Left ventricle myocardium inferior (tissue), 1 donor: Measurements from ENCODE around the gene CCDC89. TPM values are rescaled to one million over a fixed set of nuclear protein-coding genes. Genes with fewer than 3 reads are reported as not detected.
A peak's percentile ranks its signal among the peaks of the same experiment; 100 is the strongest.

ENCODE experiments used
- DNase-seq: peaks from one replicate; pipeline ENCODE4 v3.0.0-alpha.2; 2020
- H3K27ac ChIP-seq: fragments of 200-600 bp; replicated peaks from 2 replicates; pipeline ENCODE4 v1.8.0; 2021
- H3K27me3 ChIP-seq: fragments of 200-600 bp; 2 replicates; pipeline ENCODE4 v1.8.0; 2021; ENCODE audit warnings: low read depth
- H3K36me3 ChIP-seq: fragments of 200-600 bp; 2 replicates; pipeline ENCODE4 v1.8.0; 2021
- H3K4me1 ChIP-seq: fragments of 200-600 bp; 2 replicates; pipeline ENCODE4 v1.8.0; 2021
- H3K4me3 ChIP-seq: fragments of 200-600 bp; 2 replicates; pipeline ENCODE4 v1.8.0; 2021; ENCODE audit warnings: mild to moderate bottlenecking, moderate library complexity
- H3K9me3 ChIP-seq: fragments of 200-600 bp; replicated peaks from 2 replicates; pipeline ENCODE4 v1.8.0; 2021
- CTCF ChIP-seq: fragments of 200-600 bp; IDR thresholded peaks from 2 replicates; pipeline ENCODE4 v1.8.0; 2021; ENCODE audit warnings: antibody characterized with exemption, mild to moderate bottlenecking, borderline replicate concordance
- intact Hi-C: fragments of 100-400 bp; cut with micrococcal nuclease; formaldehyde crosslinking; loops from one replicate; pipeline ENCODE4 v1.11.0; 2022
- total RNA-seq: library from RNA; stranded (reverse); fragmentation: NEBNext Ultra II Directional; extraction: Animal tissue kit (Norgen Biotek cat#: 25700); gene quantifications from one replicate; pipeline ENCODE4 v1.2.1, GENCODE V29; 2021
- donor health status: DM: no; HTN: yes; CAD: no; lungs with severe emphysema.

CCDC89 gene
- total RNA-seq, 1 donor from 2014 or later = 0.63 TPM

- no peaks in the 10 kb centered on the region for H3K27me3 ChIP-seq
- intact Hi-C loops = loop anchor here (10.0 kb wide), 1 partner anchor 115 kb away; the partner anchor contains the start of gene SYTL2
- H3K4me1 ChIP-seq = no peaks in the 10 kb centered on the region
- H3K4me3 ChIP-seq = no peak overlapping the region
- no peak for DNase-seq
- H3K27ac ChIP-seq = no peak overlapping the region
- TF ChIP-seq CTCF = no peak
- no peaks in the 10 kb centered on the region for H3K36me3 ChIP-seq
- H3K9me3 ChIP-seq = no peaks in the 10 kb centered on the region
Observed at GRCh38 chr11:85699957-85700741, 14.2 kb upstream of the CCDC89 start.

DNA sequence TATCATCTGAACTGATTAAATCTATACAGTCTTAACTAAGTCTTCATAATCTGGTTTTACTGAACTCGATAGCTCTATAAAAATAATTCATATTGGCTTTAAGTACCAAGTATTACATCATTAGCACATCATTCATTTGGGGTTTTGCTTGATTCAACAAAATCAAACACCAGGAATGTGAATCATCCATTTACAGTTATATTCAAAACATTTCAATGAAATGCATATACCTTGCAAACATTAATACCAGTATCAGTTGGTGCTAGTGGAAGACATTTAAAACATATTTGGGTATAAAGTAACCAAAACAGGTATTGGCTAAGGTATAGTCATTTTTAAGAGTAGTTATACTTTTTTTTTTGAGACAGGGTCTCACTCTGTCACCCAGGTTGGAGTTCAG is 12.2 kb upstream of the CCDC89 start:
- Histone ChIP-seq H3K27ac (no peak overlapping the region), H3K27me3 (no peaks in the 10 kb centered on the region), H3K9me3 (no peaks in the 10 kb centered on the region), H3K4me1 (no peaks in the 10 kb centered on the region), H3K4me3 (no peak overlapping the region), H3K36me3 (no peaks in the 10 kb centered on the region)
- intact Hi-C loops = loop anchor here (10.0 kb wide), 1 partner anchor 117 kb away; the partner anchor contains the start of gene SYTL2
- no peak for DNase-seq
- no peak for TF ChIP-seq CTCF

GRCh38 chr11:85697747-85698146 is 11.8 kb upstream of the CCDC89 start:
- Histone ChIP-seq H3K27ac (no peak overlapping the region), H3K4me3 (no peak overlapping the region), H3K27me3 (no peaks in the 10 kb centered on the region), H3K9me3 (no peaks in the 10 kb centered on the region), H3K4me1 (no peaks in the 10 kb centered on the region), H3K36me3 (no peaks in the 10 kb centered on the region)
- intact Hi-C loops = loop anchor here (10.0 kb wide), 1 partner anchor 117 kb away; the partner anchor contains the start of gene SYTL2
- DNase-seq = no peak
- TF ChIP-seq CTCF = no peak

DNA sequence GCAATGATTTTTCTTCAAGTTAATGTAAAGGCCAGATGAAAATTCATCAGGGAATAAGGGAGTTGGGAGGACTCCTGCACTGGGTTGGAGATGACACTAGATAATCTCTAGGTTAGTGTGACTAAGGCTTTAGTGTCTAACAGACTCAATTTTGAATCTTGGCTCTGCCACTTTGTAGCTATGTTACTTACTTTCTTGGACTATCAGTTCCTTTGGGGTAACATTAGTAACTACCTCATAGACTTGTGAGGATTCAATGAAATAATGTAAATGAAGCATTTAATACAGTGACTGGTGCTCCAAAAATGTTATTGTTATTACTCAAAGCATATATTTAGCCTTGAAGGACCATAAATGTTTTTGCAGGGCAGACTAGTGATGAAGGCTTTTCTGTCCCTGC is 9.6 kb upstream of the CCDC89 start:
- no peak for DNase-seq
- H3K4me3 ChIP-seq = no peak overlapping the region
- H3K9me3 ChIP-seq = no peaks in the 10 kb centered on the region
- no peak overlapping the region for H3K27ac ChIP-seq
- intact Hi-C loops = loop anchor here (10.0 kb wide), 1 partner anchor 119 kb away; the partner anchor contains the start of gene SYTL2
- no peaks in the 10 kb centered on the region for H3K27me3 ChIP-seq
- TF ChIP-seq CTCF = no peak
- no peaks in the 10 kb centered on the region for H3K36me3 ChIP-seq
- no peaks in the 10 kb centered on the region for H3K4me1 ChIP-seq

- Histone ChIP-seq H3K27me3 (no peaks in the 10 kb centered on the region), H3K9me3 (no peaks in the 10 kb centered on the region), H3K36me3 (no peaks in the 10 kb centered on the region), H3K4me1 (no peaks in the 10 kb centered on the region), H3K27ac (no peak overlapping the region), H3K4me3 (no peak overlapping the region)
- intact Hi-C loops = loop anchor here (10.0 kb wide), 1 partner anchor 120 kb away; the partner anchor contains the start of gene SYTL2
- peak; percentile 65 for TF ChIP-seq CTCF
- no peak for DNase-seq
Observed at GRCh38 chr11:85694385-85694980, 8.5 kb upstream of the CCDC89 start.
